DOHH2 (cell line): ENCODE measurements around the gene SMAP2.

Experiments used
- H3F3A ChIP-seq: fragments of 200-600 bp; sonication (generic), shearing (Covaris generic); 2 replicates; pipeline ENCODE4 v1.6.0; 2016; ENCODE audit warnings: antibody characterized with exemption, mild to moderate bottlenecking; ENCODE audit not compliant: control insufficient read depth, insufficient read depth
- H3K27ac ChIP-seq: fragments of 200-600 bp; sonication (generic); 2 replicates; pipeline ENCODE4 v1.5.1; 2014; ENCODE audit warnings: low read depth, mild to moderate bottlenecking, low read length, moderate library complexity
- H3K27me3 ChIP-seq: fragments of 200-600 bp; sonication (generic); 2 replicates; pipeline ENCODE4 v1.6.1; 2014; ENCODE audit warnings: mild to moderate bottlenecking, low read length, mixed read lengths; ENCODE audit not compliant: control insufficient read depth
- H3K36me3 ChIP-seq: fragments of 200-600 bp; sonication (generic); 2 replicates; pipeline ENCODE4 v1.6.1; 2014; ENCODE audit warnings: mild to moderate bottlenecking, low read length, moderate library complexity, mixed read lengths; ENCODE audit not compliant: control insufficient read depth
- H3K4me1 ChIP-seq: fragments of 200-600 bp; sonication (generic); 2 replicates; pipeline ENCODE4 v1.6.1; 2014; ENCODE audit warnings: mild to moderate bottlenecking, low read length, mixed read lengths; ENCODE audit not compliant: control insufficient read depth
- H3K4me2 ChIP-seq: fragments of 200-600 bp; sonication (generic); 2 replicates; pipeline ENCODE4 v1.6.0; 2014; ENCODE audit warnings: mild to moderate bottlenecking, low read length, moderate library complexity
- H3K4me3 ChIP-seq: fragments of 200-600 bp; sonication (generic); 2 replicates; pipeline ENCODE4 v1.5.1; 2014; ENCODE audit warnings: mild to moderate bottlenecking, low read length, mixed read lengths
- H3K79me2 ChIP-seq: fragments of 200-600 bp; sonication (generic); 2 replicates; pipeline ENCODE4 v1.6.1; 2014; ENCODE audit warnings: mild to moderate bottlenecking, low read length, mixed read lengths; ENCODE audit not compliant: control insufficient read depth
- H3K9me2 ChIP-seq: fragments of 200-600 bp; sonication (generic); replicated peaks from 2 replicates; pipeline ENCODE4 v1.6.1; 2014; ENCODE audit warnings: mild to moderate bottlenecking, low read length, mixed read lengths; ENCODE audit not compliant: control insufficient read depth
- H3K9me3 ChIP-seq: fragments of 200-600 bp; sonication (generic); 2 replicates; pipeline ENCODE4 v1.6.1; 2014; ENCODE audit warnings: antibody characterized with exemption, low read length, mixed read lengths; ENCODE audit not compliant: control insufficient read depth, insufficient read depth
- H4K20me1 ChIP-seq: fragments of 200-600 bp; sonication (generic); 2 replicates; pipeline ENCODE4 v1.6.0; 2014; ENCODE audit warnings: low read depth, mild to moderate bottlenecking, antibody characterized with exemption, low read length, moderate library complexity; ENCODE audit not compliant: control insufficient read depth, insufficient read depth
- EZH2phosphoT487 ChIP-seq: fragments of 200-600 bp; sonication (generic); IDR thresholded peaks from 2 replicates; pipeline ENCODE4 v1.6.1; 2017; ENCODE audit warnings: borderline replicate concordance, mild to moderate bottlenecking, antibody characterized with exemption, low read length, moderate library complexity, mixed read lengths
- TF ChIP-seq, protein P1 (sequence below): fragments of 200-600 bp; sonication (generic); IDR thresholded peaks from one replicate; pipeline ENCODE4 v1.5.1; 2014; ENCODE audit warnings: antibody characterized with exemption, mild to moderate bottlenecking, low read depth, low read length; ENCODE audit not compliant: poor library complexity, severe bottlenecking

SMAP2 gene

DNA sequence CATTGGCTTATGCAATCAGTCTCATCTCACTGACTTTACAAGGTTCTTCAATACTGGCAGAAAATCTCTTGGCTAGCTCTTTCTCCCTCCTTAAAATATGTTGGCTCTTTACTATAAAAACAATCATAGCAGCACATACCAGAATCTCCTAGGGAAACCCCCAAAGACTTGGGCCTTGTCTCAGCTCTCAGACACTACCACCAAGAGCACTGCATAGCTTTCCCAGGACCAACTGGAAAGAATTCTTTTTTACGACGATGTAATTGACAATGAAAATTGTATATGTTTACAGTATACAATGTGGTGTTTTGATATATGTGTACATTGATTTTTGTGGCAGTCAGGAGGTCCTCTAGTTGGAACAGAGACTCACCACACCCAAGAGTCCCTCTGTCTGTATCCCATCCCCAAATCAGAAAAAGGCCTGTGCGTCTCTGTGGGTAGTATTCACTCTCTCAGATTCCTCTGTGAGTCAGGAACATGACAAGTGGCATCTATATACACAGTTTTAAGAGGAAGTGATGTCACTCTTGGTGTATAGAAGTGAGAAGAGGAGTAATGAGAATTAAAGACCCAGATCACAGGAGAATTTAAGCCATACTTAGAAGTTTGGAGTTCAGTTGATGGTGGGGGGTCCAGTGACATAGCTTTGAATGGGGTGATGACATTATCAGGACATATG lies 21.1 kb downstream of the SMAP2 start:
- H3K4me2 ChIP-seq, result peak overlapping the region; percentile 66
- no peaks in the 10 kb centered on the region for H3K27me3 ChIP-seq
- H3K9me2 ChIP-seq, result no peaks in the 10 kb centered on the region
- H3K36me3 ChIP-seq, result peaks cover 15% of the 10 kb centered on the region
- peaks cover 9% of the 10 kb centered on the region; the same call in 1 of the 2 replicates for H3F3A ChIP-seq
- peak overlapping the region; percentile 10; the same call in 1 of the 2 replicates for H3K4me3 ChIP-seq
- peaks cover 6% of the 10 kb centered on the region; the same call in 1 of the 2 replicates for H4K20me1 ChIP-seq
- H3K27ac ChIP-seq, result peak overlapping the region; percentile 61
- H3K79me2 ChIP-seq, result peaks cover 96% of the 10 kb centered on the region
- H3K9me3 ChIP-seq, result no peaks in the 10 kb centered on the region
- peaks cover 84% of the 10 kb centered on the region for H3K4me1 ChIP-seq
- TF ChIP-seq EZH2phosphoT487, result no peak
- TF ChIP-seq, protein P1, sequence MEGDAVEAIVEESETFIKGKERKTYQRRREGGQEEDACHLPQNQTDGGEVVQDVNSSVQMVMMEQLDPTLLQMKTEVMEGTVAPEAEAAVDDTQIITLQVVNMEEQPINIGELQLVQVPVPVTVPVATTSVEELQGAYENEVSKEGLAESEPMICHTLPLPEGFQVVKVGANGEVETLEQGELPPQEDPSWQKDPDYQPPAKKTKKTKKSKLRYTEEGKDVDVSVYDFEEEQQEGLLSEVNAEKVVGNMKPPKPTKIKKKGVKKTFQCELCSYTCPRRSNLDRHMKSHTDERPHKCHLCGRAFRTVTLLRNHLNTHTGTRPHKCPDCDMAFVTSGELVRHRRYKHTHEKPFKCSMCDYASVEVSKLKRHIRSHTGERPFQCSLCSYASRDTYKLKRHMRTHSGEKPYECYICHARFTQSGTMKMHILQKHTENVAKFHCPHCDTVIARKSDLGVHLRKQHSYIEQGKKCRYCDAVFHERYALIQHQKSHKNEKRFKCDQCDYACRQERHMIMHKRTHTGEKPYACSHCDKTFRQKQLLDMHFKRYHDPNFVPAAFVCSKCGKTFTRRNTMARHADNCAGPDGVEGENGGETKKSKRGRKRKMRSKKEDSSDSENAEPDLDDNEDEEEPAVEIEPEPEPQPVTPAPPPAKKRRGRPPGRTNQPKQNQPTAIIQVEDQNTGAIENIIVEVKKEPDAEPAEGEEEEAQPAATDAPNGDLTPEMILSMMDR, result no peak

DNA sequence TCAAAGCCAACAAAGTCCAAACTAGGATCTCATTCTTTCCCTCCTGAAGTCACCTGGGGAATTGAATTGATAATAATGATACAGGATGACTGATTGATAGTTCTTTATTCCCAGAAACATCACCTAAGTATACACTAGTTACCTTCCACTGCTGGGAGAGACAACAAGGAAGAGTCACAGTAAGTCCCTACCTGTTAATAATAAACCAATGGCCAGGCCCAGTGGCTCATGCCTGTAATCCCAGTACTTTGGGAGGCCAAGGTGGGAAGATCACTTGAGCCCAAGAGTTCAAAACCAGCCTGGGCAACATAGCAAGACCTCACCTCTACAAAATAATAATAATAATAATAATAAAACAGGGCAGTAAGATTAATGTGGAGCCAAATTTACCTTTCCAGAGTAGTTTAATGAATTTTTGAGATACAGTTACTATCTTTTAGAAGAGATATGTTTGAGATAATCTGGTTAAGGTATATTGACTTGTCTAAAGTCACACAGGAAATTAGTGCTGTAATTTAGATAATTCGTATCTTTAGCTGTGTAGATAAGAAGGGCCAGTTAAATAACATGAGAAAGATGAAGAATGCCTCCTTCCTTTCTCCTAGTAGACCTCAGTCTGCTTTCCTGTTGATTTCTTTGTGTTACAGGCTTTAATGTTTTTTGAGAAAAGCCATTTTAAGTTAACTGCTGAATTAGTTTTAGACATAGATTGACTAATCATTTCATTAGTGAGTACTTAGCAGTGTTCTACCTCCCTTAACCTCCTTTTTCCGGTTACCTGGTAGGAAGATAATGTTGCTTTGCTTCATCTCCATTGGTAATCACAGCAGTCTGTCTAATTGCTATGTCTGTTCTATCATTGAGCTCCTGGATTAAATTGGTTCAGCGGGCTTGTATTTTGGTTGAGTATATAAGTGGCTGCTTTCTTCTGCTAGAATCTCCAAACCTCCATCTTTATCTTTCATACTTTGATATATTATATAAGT lies 22.0 kb downstream of the SMAP2 start:
- H3F3A ChIP-seq, result peaks cover 12% of the 10 kb centered on the region; the same call in 1 of the 2 replicates
- H3K4me2 ChIP-seq, result peak overlapping the region; percentile 66
- TF ChIP-seq, protein P1, result no peak
- TF ChIP-seq EZH2phosphoT487, result no peak
- H3K27me3 ChIP-seq, result no peaks in the 10 kb centered on the region
- H4K20me1 ChIP-seq, result peaks cover 8% of the 10 kb centered on the region; the same call in 1 of the 2 replicates
- peaks cover 10% of the 10 kb centered on the region for H3K36me3 ChIP-seq
- H3K9me3 ChIP-seq, result no peaks in the 10 kb centered on the region
- H3K79me2 ChIP-seq, result peaks cover 96% of the 10 kb centered on the region
- no peaks in the 10 kb centered on the region for H3K9me2 ChIP-seq
- H3K4me3 ChIP-seq, result peak overlapping the region; percentile 9; the same call in 1 of the 2 replicates
- peaks cover 84% of the 10 kb centered on the region for H3K4me1 ChIP-seq
- H3K27ac ChIP-seq, result peak overlapping the region; percentile 9; the same call in 1 of the 2 replicates

GRCh38 chr1:40396420-40396819 lies 22.9 kb downstream of the SMAP2 start:
- H3K4me3 ChIP-seq, result peak overlapping the region; percentile 9
- H3F3A ChIP-seq, result peaks cover 12% of the 10 kb centered on the region; the same call in 1 of the 2 replicates
- no peaks in the 10 kb centered on the region for H3K9me3 ChIP-seq
- peak overlapping the region; percentile 38 for H3K4me2 ChIP-seq
- peak overlapping the region; percentile 2; the same call in 1 of the 2 replicates for H3K27ac ChIP-seq
- H4K20me1 ChIP-seq, result peaks cover 9% of the 10 kb centered on the region; the same call in 1 of the 2 replicates
- peaks cover 84% of the 10 kb centered on the region for H3K4me1 ChIP-seq
- H3K27me3 ChIP-seq, result no peaks in the 10 kb centered on the region
- peaks cover 96% of the 10 kb centered on the region for H3K79me2 ChIP-seq
- TF ChIP-seq, protein P1, result no peak
- TF ChIP-seq EZH2phosphoT487, result no peak
- no peaks in the 10 kb centered on the region for H3K9me2 ChIP-seq
- peaks cover 4% of the 10 kb centered on the region for H3K36me3 ChIP-seq
